ENCODE measurements around the gene TES. TPM values are rescaled to one million over a fixed set of nuclear protein-coding genes. Genes with fewer than 3 reads are reported as not detected.
"Not testable (repeated sequence)": the region's sequence is repeated elsewhere in the genome, so short reads cannot be mapped to it uniquely, and the experiment has no call there.

TES gene
- total RNA-seq, 1 donor from 2014 or later = 107 TPM

DNA sequence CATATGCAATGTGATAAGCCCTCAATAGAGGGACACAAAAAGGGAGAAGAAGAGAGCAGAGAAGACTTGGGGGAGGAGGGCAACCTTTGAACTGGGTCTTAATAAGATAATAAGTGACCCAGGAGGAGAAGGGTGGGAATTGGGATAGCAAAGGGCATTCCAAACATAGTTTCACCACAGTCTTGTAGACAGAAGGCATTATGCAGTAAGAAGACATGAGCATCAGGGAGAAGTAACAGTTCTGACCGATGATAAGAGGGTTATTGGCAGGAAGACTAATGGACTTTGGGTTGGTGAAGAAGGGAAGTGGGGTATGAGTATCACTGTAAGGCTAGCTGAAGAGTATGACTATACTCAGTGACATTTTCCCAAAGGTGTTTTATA is 63.6 kb downstream of the TES start:
- intact Hi-C loops (cut with micrococcal nuclease) = no loop called here

DNA sequence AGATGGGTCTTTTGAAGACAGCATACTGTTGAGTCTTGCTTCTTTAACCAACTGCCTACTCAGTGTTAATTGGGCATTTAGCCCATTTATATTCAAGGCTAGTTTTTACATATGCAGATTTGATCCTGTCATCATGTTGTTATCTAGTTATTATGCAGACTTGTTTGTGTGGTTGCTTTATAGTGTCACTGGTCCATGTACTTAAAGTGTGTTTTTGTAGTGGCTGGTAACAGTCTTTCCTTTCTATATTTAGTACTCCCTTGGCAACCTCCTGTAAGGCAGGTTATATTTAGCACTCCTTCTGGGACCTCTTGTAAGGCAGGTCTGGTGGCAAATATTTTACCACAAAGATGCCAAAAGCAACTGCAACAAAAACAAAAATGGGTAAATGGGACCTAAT is 66.7 kb downstream of the TES start:
- intact Hi-C loops (cut with micrococcal nuclease) = no loop called here

DNA sequence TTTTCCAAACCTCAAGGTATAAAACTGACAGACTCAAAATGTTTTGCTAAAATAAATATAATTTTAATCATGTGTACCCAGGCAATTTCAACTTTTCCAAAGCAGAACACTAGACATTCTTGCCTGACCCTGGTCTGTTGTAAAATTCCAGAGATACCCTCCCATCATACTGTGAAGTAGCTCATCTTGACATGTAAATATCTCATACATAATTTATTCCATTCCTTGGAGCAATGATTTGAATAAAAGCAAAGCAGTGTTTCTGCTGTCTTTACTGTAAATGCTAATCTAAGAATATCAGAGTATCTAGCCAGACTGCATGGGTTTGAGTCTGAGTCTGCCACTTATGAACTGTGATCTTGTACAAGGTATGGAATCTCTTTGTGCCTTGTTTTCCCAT is 68.9 kb downstream of the TES start:
- intact Hi-C loops (cut with micrococcal nuclease) = no loop called here

DNA sequence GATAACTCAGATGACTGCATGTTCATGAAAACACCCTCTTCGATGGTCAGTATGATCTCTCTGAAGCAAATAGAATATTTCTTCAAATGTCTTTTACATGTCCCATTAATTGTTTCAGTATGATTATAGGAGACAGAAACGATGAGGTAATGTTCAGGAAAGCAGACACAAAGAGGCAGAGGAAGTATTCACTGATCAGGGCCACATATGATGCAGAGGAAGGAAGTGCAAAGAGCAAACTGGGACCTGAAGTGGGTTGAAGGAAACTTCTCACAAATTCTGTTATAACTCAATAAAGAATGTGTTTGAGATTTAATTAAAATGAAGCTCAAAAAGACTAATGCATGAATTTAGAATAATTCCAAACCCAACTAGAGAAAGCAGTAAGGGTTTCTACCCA is 70.5 kb downstream of the TES start:
- intact Hi-C loops (cut with micrococcal nuclease) = no loop called here

DNA sequence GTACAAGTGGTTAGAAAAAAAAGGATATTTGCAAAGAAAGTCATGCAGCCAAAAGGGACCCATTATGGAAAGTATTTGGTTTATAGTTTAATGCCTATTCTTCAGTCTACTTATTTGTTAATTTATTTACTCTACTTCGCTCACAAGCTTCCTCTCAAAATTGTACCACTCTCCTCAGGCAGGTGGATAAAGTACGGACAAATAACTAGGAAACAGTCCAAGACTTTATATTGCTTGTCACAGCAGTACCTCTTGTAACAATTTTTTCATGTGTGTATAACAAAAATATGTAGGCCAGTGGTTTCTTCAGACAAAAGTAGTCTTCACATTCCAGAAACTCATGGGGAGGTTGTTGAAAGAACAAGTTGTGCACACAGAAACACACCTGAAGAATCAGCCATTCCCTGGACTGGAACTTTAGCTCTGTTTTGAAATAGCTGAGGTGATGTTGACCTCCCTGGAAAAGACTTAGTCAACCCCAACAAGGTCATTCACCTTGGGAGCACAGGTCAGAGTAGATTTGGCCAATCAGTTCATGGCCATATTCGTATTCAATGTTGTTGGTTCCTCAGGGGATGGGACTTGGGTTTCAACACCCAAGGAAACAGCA is 73.4 kb downstream of the TES start:
- intact Hi-C loops (cut with micrococcal nuclease) = no loop called here

DNA sequence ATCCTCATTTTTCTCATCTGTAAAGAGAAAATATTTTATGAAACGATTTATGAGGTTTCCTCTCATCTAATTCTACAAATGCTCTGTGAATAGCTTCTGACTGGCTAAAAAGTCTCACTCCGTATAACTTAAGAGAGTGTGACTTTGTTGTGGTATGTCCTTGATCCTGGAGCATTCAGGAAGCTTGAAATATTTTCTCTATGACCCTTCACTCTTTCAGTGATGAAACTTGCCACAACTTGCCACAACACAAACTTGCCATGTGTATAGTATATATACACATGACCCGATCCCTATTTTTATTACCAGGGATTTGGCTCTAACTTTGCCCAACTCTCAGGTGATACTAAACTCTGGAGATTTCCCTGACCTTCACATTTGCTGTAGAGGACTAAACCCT is 74.1 kb downstream of the TES start:
- intact Hi-C loops (cut with micrococcal nuclease) = no loop called here

DNA sequence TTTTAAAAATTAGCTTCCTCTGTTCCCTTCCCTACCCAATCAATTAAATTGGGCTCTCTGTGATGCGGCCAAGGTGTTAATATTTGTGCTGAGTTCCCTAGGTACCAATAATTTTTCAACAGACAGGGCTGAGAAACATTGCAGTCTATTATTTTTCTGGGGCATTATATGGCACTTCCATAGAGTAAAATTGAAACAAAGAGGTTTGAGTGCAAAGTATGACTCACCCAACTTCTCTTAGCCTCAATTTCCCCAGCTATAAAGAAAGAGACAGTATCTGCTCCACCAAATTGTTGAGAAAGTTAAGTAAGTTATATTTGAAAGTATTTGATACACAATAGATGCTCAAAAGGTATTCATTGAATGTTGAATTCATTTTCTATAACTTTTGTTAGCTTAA is 74.9 kb downstream of the TES start:
- intact Hi-C loops (cut with micrococcal nuclease) = no loop called here

DNA sequence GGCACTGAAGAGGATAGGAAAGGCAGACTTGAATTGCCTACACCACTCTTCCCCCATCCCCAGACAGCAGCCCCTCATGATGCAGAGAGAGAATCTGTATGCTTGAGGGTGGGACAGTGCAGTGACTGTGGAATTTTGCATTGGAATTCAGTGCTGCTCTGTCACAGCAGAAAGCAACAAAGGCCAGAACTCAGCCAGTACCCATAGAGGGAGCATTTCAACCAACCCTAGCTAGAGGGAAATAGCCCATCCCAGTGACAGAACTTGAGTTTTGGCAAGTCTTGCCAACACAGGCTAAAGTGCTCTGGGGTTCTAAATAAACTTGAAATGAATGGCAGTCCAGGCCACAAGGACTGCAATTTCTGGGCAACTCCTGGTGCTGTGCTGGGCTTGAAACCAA is 80.4 kb downstream of the TES start:
- intact Hi-C loops (cut with micrococcal nuclease) = no loop called here

DNA sequence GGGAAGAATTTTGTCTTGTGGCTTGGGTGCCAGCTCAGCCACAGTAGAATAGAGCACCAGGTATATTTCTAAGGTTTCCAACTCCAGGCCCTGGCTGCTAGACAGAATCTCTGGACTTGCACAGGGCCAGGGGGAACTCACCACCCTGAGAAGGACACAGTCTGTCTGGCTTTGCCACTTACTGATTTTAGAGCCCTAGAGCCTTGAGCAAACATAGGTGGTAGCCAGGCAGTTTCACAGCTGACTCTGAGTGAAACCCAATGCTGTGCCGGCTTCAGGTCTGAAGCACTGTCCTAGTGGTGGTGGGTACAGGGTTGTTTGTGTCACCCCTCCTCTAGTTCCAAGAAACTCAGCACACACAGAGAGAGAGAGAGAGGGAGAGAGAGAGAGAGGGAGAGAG is 81.6 kb downstream of the TES start:
- intact Hi-C loops (cut with micrococcal nuclease) = no loop called here

DNA sequence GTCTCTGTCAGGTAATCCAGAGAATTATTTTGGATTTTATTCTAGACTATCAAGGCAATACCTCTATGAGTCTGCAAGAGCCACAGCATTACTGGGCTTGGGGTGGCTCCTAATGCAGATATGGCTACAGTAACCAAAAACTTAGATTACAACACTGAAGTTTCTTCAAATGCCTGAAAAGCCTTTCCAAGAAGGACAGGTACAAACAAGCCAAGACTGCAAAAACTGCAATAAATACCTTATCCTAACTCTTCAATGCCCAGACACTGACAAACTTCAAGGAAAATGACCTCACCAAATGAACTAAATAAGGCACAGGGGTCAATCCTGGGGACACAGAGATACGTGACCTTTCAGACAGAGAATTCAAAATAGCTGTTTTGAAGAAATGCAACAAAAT is 82.0 kb downstream of the TES start:
- intact Hi-C loops (cut with micrococcal nuclease) = no loop called here

DNA sequence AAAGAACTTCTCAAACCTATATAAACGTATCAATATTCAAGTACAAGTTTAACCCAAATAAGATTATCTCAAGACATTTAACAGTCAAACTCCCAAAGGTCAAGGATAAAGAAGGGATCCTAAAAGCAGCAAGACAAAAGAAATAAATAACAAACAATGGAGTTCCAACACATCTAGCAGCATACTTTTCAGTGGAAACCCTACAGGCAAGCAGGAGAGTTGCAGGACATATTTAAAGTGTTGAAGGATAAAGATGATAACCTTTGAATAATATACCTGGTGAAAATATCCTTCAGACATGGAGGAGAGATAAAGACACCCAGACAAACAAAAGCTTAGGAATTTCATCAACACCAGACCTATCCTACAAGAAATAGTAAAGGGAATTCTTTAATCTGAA is 82.8 kb downstream of the TES start:
- intact Hi-C loops (cut with micrococcal nuclease) = no loop called here

DNA sequence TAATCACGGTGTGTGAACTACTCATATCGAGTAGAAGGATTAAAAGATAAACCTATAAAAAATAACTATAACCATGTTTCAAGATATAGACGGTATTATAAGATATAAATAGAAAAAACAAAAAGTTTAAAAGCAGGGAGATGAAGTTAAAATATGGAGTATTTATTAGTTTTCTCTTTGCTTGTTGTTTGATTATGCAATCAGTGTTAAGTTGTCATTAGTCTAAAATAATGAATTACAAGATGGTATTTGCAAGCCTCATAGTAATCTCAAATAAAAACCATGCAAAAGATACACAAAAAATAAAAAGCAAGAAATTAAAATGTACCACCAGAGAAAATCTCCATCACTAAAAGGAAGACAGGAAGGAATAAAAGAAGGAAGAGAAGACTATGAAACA is 83.3 kb downstream of the TES start:
- intact Hi-C loops (cut with micrococcal nuclease) = no loop called here

DNA sequence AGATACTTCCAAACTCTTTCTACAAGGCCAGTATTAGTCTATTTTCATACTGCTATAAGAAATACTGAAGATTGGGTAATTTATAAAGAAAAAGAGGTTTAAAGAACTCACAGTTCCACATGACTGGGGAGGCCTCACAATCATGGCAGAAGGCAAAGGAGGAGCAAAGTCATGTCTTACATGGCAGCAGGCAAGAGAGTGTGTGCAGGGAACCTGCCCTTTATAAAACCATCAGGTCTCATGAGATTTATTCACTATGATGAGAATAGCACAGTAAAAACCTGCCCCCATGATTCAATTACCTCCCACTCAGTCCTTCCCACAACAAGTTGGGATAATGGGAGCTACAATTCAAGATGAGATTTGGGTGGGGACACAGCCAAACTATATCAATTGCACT is 85.6 kb downstream of the TES start:
- intact Hi-C loops (cut with micrococcal nuclease) = not testable (repeated sequence)

DNA sequence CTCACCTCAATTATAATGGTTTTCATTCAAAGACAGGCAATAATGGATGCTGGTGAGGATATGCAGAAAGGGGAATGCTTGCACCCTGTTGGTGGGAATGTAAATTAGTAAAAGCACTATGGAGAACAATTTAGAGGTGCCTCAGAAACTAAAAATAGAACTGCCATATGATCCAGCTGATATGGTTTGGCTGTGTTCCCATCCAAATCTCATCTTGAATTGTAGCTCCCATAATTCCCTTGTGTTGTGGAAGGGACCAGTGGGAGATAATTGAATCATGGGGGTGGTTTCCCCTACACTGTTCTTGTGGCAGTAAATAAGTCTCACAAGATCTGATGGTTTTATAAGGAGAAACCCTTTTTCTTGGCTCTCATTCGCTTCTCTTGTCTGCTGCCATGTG is 87.7 kb downstream of the TES start:
- intact Hi-C loops (cut with micrococcal nuclease) = no loop called here

DNA sequence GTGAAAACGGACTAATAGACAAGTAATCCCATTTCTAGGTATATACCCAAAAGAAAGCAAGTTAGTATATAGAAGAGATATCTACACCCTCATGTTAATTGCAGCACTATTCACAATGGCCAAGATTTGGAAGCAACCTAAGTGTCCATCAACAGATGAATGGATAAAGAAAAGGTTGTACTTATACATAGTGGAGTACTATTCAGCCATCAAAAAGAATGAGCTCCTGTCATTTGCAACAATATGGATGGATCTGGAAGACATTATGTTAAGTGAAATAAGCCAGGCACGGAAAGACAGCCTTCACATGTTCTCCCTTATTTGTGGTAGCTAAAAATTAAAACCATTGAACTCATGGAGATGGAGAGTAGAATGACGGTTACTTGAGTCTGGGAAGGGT is 88.2 kb downstream of the TES start:
- intact Hi-C loops (cut with micrococcal nuclease) = no loop called here

DNA sequence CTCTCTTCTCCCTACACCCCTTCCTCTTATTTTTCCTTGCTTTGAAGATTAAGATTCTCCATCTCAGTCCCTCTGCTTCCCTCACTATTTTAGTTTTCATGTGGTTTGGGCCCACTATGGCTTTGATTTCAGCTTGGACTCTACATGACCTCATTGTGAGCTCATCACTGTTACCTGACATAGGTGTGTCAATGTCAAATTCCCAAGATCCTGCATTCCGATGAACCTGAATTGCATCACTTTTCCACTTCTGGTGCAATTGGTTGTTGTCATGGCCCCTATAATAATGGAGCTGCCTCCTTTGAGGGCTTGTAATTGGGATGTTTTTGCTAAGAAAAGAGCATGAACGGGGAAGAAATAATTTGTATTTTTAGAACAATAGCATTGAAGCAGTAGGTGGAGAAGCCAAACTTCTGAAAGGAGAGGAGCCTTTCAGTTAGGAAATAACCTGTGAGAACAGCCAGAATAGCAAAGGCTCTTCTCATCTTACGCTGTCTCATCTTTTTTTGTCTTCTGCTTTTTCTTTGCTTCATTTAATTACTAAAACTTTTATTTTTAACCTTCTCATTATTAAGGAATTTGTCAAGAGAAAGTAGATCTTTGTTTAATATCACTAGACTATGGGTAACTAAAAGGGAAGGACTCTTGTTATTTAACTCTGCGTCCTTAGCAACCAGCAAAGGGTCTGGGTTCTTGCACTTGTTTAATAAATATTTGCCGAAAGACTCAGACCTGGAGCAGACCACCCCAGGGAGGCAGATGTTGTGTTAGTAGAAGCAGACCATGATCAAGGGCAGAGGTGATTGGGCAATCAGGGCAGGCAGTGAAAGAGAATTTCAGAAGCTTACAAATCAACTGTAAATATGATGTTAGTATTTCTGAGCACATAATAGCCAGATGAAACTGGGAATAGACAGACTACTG is 95.4 kb downstream of the TES start:
- intact Hi-C loops (cut with micrococcal nuclease) = no loop called here

DNA sequence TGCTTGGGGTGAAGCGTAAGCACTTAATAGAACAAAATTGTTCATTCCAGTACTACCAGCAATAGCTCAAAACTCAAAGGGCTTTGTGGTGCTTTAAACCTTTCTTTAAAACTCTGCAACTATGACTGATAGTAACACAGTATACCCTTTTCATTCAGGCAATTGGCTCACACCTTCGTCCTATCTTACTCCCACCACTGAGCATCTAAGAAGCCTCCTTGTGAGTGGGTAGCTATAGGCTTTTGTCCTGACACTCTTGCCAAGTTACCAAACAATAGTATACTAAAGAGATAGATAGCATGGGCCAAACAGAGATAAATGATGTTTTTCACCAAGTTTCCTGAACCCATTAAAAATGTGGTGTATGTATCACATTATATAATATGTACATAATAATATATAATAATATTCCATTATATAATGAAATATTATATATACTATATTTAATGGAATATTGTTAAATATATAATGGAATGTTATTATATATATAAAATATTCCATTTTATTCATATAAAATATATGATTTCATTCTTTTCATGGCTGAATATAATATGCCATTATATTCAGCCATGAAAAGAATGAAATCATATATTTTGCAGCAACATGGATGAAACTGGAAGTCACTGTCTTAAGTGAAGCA is 96.2 kb downstream of the TES start:
- intact Hi-C loops (cut with micrococcal nuclease) = no loop called here

DNA sequence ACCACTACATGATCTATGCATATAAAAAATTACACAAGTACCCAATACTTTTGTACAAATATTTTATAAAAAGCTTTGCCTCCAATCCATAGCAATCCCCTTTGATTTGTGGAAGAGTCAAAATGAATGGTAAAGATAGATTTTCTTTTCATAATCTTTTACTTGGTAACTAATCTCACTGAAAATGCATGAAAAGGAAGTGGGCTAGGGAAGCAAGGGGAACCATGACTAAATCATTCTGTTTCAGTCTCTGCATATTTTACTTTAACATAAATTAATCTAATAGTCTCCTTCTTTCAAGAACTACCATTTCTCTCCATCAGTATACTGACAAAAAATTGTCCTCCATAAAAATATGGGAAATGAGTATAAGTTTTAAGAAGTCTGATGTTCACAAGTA is 96.9 kb downstream of the TES start:
- intact Hi-C loops (cut with micrococcal nuclease) = no loop called here

All from T-helper 1 cell treated with Interleukin-12 subunit alpha and Interleukin-12 subunit beta and Interleukin-4 antibody, amounts not matched to agents 30 ng/mL and 1 ng/mL, for 36 hours (primary cell).